Keratinocyte (primary cell): ENCODE data around the gene HMCES.

ENCODE experiments used
- CTCF ChIP-seq, 3 experiments: IDR thresholded peaks in 1 of 3; conservative IDR thresholded peaks in 1 of 3; optimal IDR thresholded peaks in 1 of 3; 2 replicates in 2 of 3; 3 replicates in 1 of 3; pipeline versions ENCODE3 to v1.5.1; 2011; ENCODE audit warnings: low read length in 3 of 3, mild to moderate bottlenecking in 3 of 3, moderate library complexity in 2 of 3, control low read depth in 1 of 3, inconsistent platforms in 1 of 3; ENCODE audit not compliant: insufficient read depth in 2 of 3; ENCODE audit errors: extremely low read depth in 1 of 3
- EZH2 ChIP-seq: IDR thresholded peaks from one replicate; pipeline ENCODE4 v1.6.1; 2012; ENCODE audit warnings: inconsistent platforms, mild to moderate bottlenecking, low read length, moderate library complexity

- TF ChIP-seq CTCF (optimal IDR thresholded peaks at IDR 0.05 in 1 of 3, IDR thresholded peaks at IDR 0.05 in 1 of 3, conservative IDR thresholded peaks at IDR 0.05 in 1 of 3; ENCODE audit: extremely low read depth in 1 of 3, insufficient read depth in 2 of 3, low read length in 3 of 3) = no peak
- no peak for TF ChIP-seq EZH2
Observed at GRCh38 chr3:129318921-129319320, 40.3 kb downstream of the HMCES start.
